Astrocyte (in vitro differentiated cells and primary cell): ENCODE results near the gene MYO9A.

Source experiments
- CTCF ChIP-seq: IDR thresholded peaks from 2 replicates; pipeline ENCODE4 v1.5.1; 2011; ENCODE audit warnings: low read depth, mild to moderate bottlenecking, inconsistent platforms, low read length, moderate library complexity; ENCODE audit not compliant: insufficient read depth
- EZH2 ChIP-seq: IDR thresholded peaks from 2 replicates; pipeline ENCODE4 v1.6.1; 2012; ENCODE audit warnings: mild to moderate bottlenecking, low read length, inconsistent platforms; ENCODE audit not compliant: insufficient read depth

DNA sequence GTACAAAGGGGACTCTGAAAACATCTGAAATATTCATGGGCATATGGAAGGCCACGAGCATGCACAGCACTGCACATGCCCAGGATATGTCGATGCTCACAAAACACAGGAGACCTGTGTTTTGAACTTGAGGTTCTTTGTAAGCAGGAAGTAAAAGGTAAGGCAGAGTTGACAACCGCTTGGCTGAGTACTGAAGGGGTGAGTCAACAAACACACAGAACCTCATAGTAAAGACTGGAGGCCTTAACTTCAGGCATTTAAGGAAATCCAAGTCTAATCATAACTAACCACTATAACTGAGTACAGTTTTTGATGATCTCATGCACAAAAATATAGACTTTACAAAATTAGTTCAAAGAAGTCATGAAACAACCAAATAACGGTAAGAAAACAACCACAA, 80.6 kb downstream of the MYO9A start:
- TF ChIP-seq EZH2 = no peak
- no peak for TF ChIP-seq CTCF
